ENCODE results near the gene B4GALNT4.

B4GALNT4 gene

DNA sequence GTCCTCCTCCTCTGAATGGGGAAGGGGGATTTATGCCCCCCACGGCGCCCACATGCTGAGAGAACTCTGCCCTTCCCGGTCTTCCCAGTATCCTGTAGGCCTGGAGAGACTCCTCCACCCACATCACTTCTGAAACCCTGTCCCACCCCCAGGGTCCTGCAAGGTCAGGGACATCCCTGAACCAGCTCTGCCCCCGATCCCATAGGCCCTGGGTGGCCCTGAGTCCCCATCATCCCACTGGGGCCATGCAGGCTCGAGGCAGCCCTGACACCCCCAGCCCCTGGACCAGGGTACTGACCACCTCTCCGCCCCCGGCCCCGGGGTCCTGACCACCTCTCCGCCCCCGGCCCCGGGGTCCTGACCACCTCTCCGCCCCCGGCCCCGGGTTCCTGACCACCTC is 11.7 kb downstream of the B4GALNT4 start:
- no peak overlapping the region for H3K4me3 ChIP-seq (ENCODE audit: low read length)
- TF ChIP-seq, protein P1, sequence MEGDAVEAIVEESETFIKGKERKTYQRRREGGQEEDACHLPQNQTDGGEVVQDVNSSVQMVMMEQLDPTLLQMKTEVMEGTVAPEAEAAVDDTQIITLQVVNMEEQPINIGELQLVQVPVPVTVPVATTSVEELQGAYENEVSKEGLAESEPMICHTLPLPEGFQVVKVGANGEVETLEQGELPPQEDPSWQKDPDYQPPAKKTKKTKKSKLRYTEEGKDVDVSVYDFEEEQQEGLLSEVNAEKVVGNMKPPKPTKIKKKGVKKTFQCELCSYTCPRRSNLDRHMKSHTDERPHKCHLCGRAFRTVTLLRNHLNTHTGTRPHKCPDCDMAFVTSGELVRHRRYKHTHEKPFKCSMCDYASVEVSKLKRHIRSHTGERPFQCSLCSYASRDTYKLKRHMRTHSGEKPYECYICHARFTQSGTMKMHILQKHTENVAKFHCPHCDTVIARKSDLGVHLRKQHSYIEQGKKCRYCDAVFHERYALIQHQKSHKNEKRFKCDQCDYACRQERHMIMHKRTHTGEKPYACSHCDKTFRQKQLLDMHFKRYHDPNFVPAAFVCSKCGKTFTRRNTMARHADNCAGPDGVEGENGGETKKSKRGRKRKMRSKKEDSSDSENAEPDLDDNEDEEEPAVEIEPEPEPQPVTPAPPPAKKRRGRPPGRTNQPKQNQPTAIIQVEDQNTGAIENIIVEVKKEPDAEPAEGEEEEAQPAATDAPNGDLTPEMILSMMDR (conservative IDR thresholded peaks at IDR 0.05; ENCODE audit: low read depth, low read length), result no peak
- DNase-seq (ENCODE audit: low read depth), result no peak

GRCh38 chr11:381501-382072 is 12.3 kb downstream of the B4GALNT4 start:
- no peak overlapping the region for H3K4me3 ChIP-seq (ENCODE audit: low read length)
- TF ChIP-seq, protein P1 (conservative IDR thresholded peaks at IDR 0.05; ENCODE audit: low read depth, low read length), result no peak
- no peak for DNase-seq (ENCODE audit: low read depth)

DNA sequence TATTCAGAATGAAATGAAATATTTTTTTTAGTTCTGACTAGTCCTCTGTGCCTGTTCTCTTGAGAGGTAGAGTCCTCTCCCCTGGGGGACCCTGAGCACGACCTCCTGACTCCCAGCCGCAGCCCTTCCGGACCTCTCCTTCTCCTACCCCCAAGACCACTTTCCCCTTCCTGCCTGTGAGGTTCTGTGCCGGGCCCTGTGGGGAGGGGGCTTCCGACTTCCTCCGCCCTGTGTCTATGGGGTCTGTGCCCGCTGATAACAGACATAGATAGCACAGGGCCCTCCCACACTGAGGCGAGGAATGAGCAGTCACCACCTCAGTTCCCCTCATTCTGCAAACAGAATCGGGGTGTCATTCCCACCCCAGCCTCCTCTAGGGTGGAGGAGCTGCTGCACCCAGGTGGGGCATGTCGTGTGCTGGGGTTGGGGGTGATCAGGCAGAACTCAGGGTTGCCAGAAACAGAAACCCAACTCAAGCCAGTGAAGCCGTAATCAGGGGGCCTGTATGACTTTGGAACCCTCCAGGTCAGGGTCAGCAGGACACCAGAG is 12.9 kb downstream of the B4GALNT4 start:
- TF ChIP-seq, protein P1 (conservative IDR thresholded peaks at IDR 0.05; ENCODE audit: low read depth, low read length), result no peak
- no peak for DNase-seq (ENCODE audit: low read depth)
- H3K4me3 ChIP-seq (ENCODE audit: low read length), result no peak overlapping the region

DNA sequence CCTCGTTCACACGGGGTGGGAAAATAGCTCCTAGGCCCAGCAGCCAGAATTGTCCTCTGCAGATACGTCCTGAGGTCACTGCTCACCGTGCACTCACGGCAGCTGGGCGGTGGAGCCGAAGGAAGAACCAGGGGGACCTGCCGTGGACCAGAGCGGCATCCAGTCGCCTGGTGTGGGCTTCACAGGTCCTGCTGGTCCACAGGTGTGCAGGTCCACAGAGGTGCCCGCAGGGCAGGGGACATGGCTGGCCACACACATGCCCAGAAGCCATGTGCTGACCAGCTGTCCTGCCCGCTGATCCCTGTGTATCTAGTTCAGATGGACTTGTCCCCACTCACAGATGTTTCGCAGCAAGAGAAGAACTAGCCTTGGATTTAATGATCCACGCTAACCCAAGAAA is 14.1 kb downstream of the B4GALNT4 start:
- no peak for DNase-seq (ENCODE audit: low read depth)
- H3K4me3 ChIP-seq (ENCODE audit: low read length), result no peak overlapping the region

GRCh38 chr11:384511-384910 is 15.2 kb downstream of the B4GALNT4 start:
- H3K4me3 ChIP-seq (ENCODE audit: low read length), result no peak overlapping the region
- TF ChIP-seq, protein P1 (conservative IDR thresholded peaks at IDR 0.05; ENCODE audit: low read depth, low read length), result no peak
- no peak for DNase-seq (ENCODE audit: low read depth)

More for the DNA sequence above, 14.1 kb downstream of the B4GALNT4 start:
- TF ChIP-seq, protein P1 (conservative IDR thresholded peaks at IDR 0.05; ENCODE audit: low read depth, low read length), result no peak

DNA sequence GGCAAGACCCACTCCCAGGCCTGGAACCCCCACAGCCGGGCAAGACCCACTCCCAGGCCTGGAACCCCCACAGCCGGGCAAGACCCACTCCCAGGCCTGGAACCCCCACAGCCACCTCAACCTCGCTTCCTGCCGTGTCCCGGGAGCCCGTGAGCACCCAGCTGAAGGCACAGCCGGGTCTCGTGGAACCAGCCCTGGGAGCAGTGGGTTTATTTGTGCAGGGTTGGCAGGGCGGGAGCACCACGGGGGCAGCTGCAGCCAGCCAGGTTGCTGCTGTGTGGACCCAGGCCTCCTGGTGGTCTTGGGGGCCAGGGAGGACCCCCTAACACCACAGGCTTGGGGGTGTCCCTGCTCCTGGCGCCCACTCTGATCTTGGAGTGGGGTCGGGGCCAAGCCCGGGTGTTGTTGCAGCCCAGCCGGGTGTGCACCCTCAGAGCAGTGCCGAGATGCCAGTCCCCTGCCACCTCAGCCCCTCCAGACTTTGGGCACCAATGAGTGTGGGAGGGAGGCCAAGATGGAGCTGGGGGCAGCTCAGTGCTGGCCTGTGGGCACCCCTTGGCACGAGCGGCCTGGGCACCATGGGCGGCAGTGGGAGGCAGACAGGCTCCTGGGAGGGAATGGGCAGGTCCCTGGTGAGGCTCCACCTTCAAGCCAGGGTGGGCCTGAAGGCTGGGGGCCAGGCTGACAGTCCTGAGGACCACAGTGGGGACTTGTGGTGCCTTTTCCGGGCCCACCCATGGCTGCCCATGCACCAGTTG is 16.5 kb downstream of the B4GALNT4 start:
- H3K4me3 ChIP-seq (ENCODE audit: low read length), result no peak overlapping the region
- TF ChIP-seq, protein P1 (conservative IDR thresholded peaks at IDR 0.05; ENCODE audit: low read depth, low read length), result no peak
- DNase-seq (ENCODE audit: low read depth), result no peak

DNA sequence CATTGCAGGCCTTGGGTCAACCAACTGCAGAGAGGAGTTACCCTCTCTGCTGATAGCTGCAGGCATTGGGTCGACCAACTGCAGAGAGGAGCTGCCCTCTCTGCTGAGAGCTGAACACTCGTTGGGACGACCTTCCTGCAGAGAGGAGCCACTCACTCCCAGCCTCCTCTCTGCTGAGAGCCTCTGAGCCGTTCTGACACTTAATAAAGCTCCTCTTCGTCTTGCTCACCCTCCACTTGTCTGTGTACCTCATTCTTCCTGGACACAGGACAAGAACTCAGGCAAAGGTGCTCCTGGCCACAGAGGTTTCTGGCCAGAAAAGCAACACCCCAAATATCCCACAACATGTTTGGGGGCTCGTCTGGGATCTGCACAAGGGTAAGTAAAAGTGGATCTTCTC is 17.2 kb downstream of the B4GALNT4 start:
- TF ChIP-seq, protein P1 (conservative IDR thresholded peaks at IDR 0.05; ENCODE audit: low read depth, low read length), result no peak
- H3K4me3 ChIP-seq (ENCODE audit: low read length), result no peak overlapping the region
- DNase-seq (ENCODE audit: low read depth), result no peak

Data from retinal pigment epithelial cell (primary cell).